GM23248 (cell line): ENCODE results near the gene CCL25. TPM values are rescaled to one million over a fixed set of nuclear protein-coding genes. Genes with fewer than 3 reads are reported as not detected.
"Not testable (repeated sequence)": the region's sequence is repeated elsewhere in the genome, so short reads cannot be mapped to it uniquely, and the experiment has no call there.

Source experiments
- DNase-seq: peaks from one replicate; pipeline ENCODE4 v3.0.0-alpha.2; 2015
- H2AFZ ChIP-seq: fragments of 200-600 bp; sonication (generic); 2 replicates; pipeline ENCODE4 v1.6.1; 2016; ENCODE audit warnings: antibody characterized with exemption
- H3F3A ChIP-seq: fragments of 200-600 bp; sonication (generic); 2 replicates; pipeline ENCODE4 v1.6.1; 2016; ENCODE audit warnings: mild to moderate bottlenecking, antibody characterized with exemption, mixed run types; ENCODE audit not compliant: insufficient read depth
- H3K27ac ChIP-seq: fragments of 200-600 bp; sonication (generic); 2 replicates; pipeline ENCODE4 v1.5.1; 2016; ENCODE audit warnings: mild to moderate bottlenecking
- H3K27me3 ChIP-seq: fragments of 200-600 bp; sonication (generic); replicated peaks from 2 replicates; pipeline ENCODE4 v1.6.1; 2016; ENCODE audit warnings: mild to moderate bottlenecking; ENCODE audit not compliant: insufficient read depth
- H3K36me3 ChIP-seq: fragments of 200-600 bp; sonication (generic); 2 replicates; pipeline ENCODE4 v1.6.1; 2016; ENCODE audit warnings: low read depth, mild to moderate bottlenecking
- H3K4me1 ChIP-seq: fragments of 200-600 bp; sonication (generic); 2 replicates; pipeline ENCODE4 v1.6.1; 2016; ENCODE audit warnings: mild to moderate bottlenecking; ENCODE audit not compliant: insufficient read depth
- H3K4me2 ChIP-seq: fragments of 200-600 bp; sonication (generic); one replicate; pipeline ENCODE4 v1.6.1; 2016; ENCODE audit warnings: mild to moderate bottlenecking; ENCODE audit not compliant: unreplicated experiment
- H3K4me3 ChIP-seq: fragments of 200-600 bp; sonication (generic); 2 replicates; pipeline ENCODE4 v1.5.1; 2016; ENCODE audit warnings: mild to moderate bottlenecking
- H3K79me2 ChIP-seq: fragments of 200-600 bp; sonication (generic); 2 replicates; pipeline ENCODE4 v1.6.1; 2016; ENCODE audit warnings: mild to moderate bottlenecking; ENCODE audit not compliant: insufficient read depth
- H3K9ac ChIP-seq: fragments of 200-600 bp; sonication (generic); 2 replicates; pipeline ENCODE4 v1.6.1; 2016; ENCODE audit warnings: mild to moderate bottlenecking
- H3K9me2 ChIP-seq: fragments of 200-600 bp; sonication (generic); 2 replicates; pipeline ENCODE4 v1.6.1; 2016; ENCODE audit warnings: mixed run types, mild to moderate bottlenecking, moderate library complexity; ENCODE audit not compliant: insufficient read depth
- H3K9me3 ChIP-seq: fragments of 200-600 bp; sonication (generic); one replicate; pipeline ENCODE4 v1.6.1; 2017; ENCODE audit warnings: low read depth
- H4K20me1 ChIP-seq: fragments of 200-600 bp; sonication (generic); 2 replicates; pipeline ENCODE4 v1.6.0; 2016; ENCODE audit not compliant: insufficient read depth
- EZH2 ChIP-seq: fragments of 200-600 bp; sonication (generic); IDR thresholded peaks from 2 replicates; pipeline ENCODE4 v1.6.1; 2018; ENCODE audit warnings: antibody characterized with exemption, mild to moderate bottlenecking; ENCODE audit not compliant: insufficient read depth, poor library complexity, severe bottlenecking
- EZH2phosphoT487 ChIP-seq: fragments of 200-600 bp; sonication (generic); IDR thresholded peaks from 2 replicates; pipeline ENCODE4 v1.6.1; 2018; ENCODE audit warnings: antibody characterized with exemption, moderate library complexity, mild to moderate bottlenecking, low read depth; ENCODE audit not compliant: insufficient read depth
- WGBS, 2 experiments: methylation state at CpG; one replicate each; pipeline ENCODE4 v1.1.6; 2015 to 2017; ENCODE audit warnings: low lambda C conversion rate in 2 of 2, low coverage in 1 of 2; ENCODE audit errors: missing lambda C conversion rate in 2 of 2; 5-methylcytosine and 5-hydroxymethylcytosine counted together
- in situ Hi-C: fragments of 300-500 bp; cut with MboI; formaldehyde crosslinking; loops from 2 replicates; pipeline ENCODE4 v1.15.0; 2020
- polyA plus RNA-seq: library from polyadenylated mRNA; unstranded; fragments of >200 nt; fragmentation: Nextera tagmentation; extraction: Ambion mirVana; gene quantifications from 2 replicates; pipeline ENCODE4 v1.2.1, GENCODE V29; 2016
- total RNA-seq: library from RNA; depleted of rRNA; stranded (reverse); fragments of >200 nt; shearing (Covaris generic); gene quantifications from 2 replicates; pipeline ENCODE4 v1.2.3, GENCODE V29; 2014

The CCL25 gene
- total and polyA plus RNA-seq, 2 experiments from 2014 or later, result not detected

GRCh38 chr19:8101311-8101710, 48.8 kb downstream of the CCL25 start:
- Histone ChIP-seq H3K9ac (no peak overlapping the region), H3K4me3 (no peak overlapping the region), H3K4me2 (no peak overlapping the region), H4K20me1 (no peaks in the 10 kb centered on the region), H3F3A (no peaks in the 10 kb centered on the region), H3K9me2 (no peaks in the 10 kb centered on the region), H2AFZ (no peak overlapping the region), H3K9me3 (no peaks in the 10 kb centered on the region), H3K4me1 (no peaks in the 10 kb centered on the region), H3K27me3 (no peaks in the 10 kb centered on the region), H3K27ac (no peak overlapping the region), H3K36me3 (no peaks in the 10 kb centered on the region), H3K79me2 (no peaks in the 10 kb centered on the region)
- in situ Hi-C loops, result no loop called here
- 67 to 85% methylated on average over 2 to 4 of the region's 4 CpGs for WGBS, 2 experiments
- no peak for DNase-seq
- no peak for TF ChIP-seq EZH2
- TF ChIP-seq EZH2phosphoT487, result no peak

- H3K9me3 ChIP-seq, H3K36me3 ChIP-seq, H3K9ac ChIP-seq, H3K27me3 ChIP-seq, H3K9me2 ChIP-seq, H3K79me2 ChIP-seq, H3K4me1 ChIP-seq, DNase-seq, in situ Hi-C loops, H3K4me3 ChIP-seq, H4K20me1 ChIP-seq, H3F3A ChIP-seq, H3K4me2 ChIP-seq, H3K27ac ChIP-seq, H2AFZ ChIP-seq: not testable (repeated sequence)
- 51 to 52% methylated on average over 12 of the region's 12 CpGs for WGBS, 2 experiments
Measured at GRCh38 chr19:8101910-8102309, 49.4 kb downstream of the CCL25 start.

- Histone ChIP-seq H3K9ac (no peak overlapping the region), H3K4me1 (no peaks in the 10 kb centered on the region), H3F3A (no peaks in the 10 kb centered on the region), H2AFZ (no peak overlapping the region), H3K4me3 (no peak overlapping the region), H3K9me2 (no peaks in the 10 kb centered on the region), H3K27me3 (no peaks in the 10 kb centered on the region; the same call in 1 of the 2 replicates), H3K27ac (no peak overlapping the region), H3K36me3 (no peaks in the 10 kb centered on the region), H3K79me2 (no peaks in the 10 kb centered on the region), H3K4me2 (no peak overlapping the region), H4K20me1 (no peaks in the 10 kb centered on the region), H3K9me3 (no peaks in the 10 kb centered on the region)
- TF ChIP-seq EZH2phosphoT487 (no peak), EZH2 (no peak)
- in situ Hi-C loops, result no loop called here
- DNase-seq, result no peak
- 31 to 44% methylated on average over 2 of the region's 2 CpGs for WGBS, 2 experiments
Measured at GRCh38 chr19:8105471-8105870, 52.9 kb downstream of the CCL25 start.

- TF ChIP-seq EZH2phosphoT487, result no peak
- no peak for TF ChIP-seq EZH2
- no peak overlapping the region for H2AFZ ChIP-seq
- no peaks in the 10 kb centered on the region for H3K79me2 ChIP-seq
- H3K27me3 ChIP-seq, result no peaks in the 10 kb centered on the region; the same call in 1 of the 2 replicates
- H4K20me1 ChIP-seq, result no peaks in the 10 kb centered on the region
- H3K9me2 ChIP-seq, result no peaks in the 10 kb centered on the region
- no peak for DNase-seq
- WGBS, 2 experiments, result 13 to 23% methylated on average over 2 of the region's 2 CpGs
- H3K36me3 ChIP-seq, result no peaks in the 10 kb centered on the region
- no peak overlapping the region for H3K4me2 ChIP-seq
- H3K9ac ChIP-seq, result no peak overlapping the region
- in situ Hi-C loops, result no loop called here
- no peak overlapping the region for H3K27ac ChIP-seq
- H3K9me3 ChIP-seq, result no peaks in the 10 kb centered on the region
- H3F3A ChIP-seq, result no peaks in the 10 kb centered on the region
- H3K4me1 ChIP-seq, result no peaks in the 10 kb centered on the region
- H3K4me3 ChIP-seq, result no peak overlapping the region
Measured at GRCh38 chr19:8107301-8107903, 54.8 kb downstream of the CCL25 start.
